GM04503 (cell line): ENCODE measurements around the gene RBMX.
"Not testable (repeated sequence)": the region's sequence is repeated elsewhere in the genome, so short reads cannot be mapped to it uniquely, and the experiment has no call there.

ENCODE experiments used
- DNase-seq: peaks from one replicate; pipeline ENCODE4 v3.0.0-alpha.2; 2012; ENCODE audit warnings: low read depth

The RBMX gene

DNA sequence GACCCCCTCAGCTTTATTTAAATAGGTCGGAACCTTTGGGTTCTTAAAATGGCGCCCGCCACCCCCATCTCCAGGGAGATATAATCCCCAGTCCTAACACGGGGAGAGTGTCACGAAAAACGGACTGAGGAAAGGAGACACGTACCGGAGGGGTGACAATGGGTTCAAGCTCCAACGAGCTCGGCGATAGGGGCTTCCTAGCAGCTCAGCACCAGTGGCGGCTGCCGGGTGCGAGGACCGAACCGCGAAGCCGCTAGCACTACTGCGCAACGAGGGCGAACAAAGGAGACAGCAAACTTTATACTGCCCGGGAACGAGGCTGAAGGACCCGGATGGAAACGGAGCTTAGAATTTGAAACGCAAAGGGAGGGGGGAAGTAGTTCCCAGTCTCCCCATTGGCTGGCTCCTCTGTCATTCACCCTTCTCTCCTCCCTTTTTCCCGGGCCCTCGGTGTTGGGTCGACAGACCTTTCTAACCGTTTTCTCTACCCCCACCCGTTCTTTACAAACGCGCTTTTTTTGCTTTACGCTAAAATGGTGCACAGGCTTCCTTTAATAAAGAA lies at the start of gene RBMX:
RBMX (minus strand) TSS at position 274 of the 562 bp plus-strand sequence. CDS start 1,298 bp downstream, outside the sequence.
- DNase-seq = peak; percentile 61

DNA sequence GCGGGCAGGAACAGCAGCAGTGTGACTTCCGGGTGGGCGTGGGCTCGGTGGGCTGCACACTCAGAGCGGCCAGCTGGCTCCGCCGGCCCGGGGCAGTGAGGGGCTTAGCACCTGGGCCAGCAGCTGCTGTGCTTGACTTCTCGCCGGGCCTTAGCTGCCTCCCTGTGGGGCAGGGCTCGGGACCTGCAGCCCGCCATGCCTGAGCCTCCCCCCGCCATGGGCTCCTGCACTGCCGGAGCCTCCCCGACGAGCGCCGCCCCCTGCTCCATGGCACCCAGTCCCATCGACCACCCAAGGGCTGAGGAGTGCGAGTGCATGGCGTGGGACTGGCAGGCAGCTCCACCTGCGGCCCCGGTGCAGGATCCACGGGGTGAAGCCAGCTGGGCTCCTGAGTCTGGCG lies 40.9 kb upstream of the RBMX start:
- not testable (repeated sequence) for DNase-seq

DNA sequence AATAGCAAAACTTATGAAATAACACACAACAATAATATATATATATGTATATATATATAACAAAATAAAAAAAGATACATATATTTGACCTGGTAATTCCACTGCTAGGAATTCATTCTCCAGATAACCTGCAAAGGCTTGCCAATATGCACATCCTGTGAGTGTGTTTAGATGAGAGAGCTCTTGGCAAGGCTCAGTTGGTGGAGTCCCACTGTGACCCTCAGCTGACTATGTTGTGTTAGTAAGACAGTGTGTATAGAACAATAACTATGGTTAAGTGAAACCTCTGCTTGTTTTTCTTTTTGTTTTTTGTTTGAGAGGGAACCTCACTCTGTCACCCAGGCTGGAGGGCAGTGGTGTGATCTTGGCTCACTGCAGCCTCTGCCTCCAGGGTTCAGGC lies 39.5 kb upstream of the RBMX start:
- DNase-seq = no peak

DNA sequence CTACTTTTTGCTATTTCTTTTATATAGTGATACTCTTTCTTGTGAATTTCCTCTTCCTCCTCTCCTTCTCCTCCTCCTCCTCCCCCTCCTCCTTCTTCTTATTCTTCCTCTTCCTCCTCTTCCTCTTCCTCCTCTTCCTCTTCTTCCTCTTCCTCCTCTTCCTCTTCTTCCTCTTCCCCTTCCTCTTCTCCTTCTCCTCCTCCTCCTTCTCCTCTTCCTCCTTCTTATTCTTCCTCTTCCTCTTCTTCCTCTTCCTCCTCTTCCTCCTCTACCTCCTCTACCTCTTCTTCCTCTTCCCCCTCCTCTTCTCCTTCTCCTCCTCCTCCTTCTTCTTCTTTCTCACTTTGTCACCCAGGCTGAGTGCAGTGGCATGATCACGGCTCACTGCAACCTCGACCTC lies 36.3 kb upstream of the RBMX start:
- no peak for DNase-seq

DNA sequence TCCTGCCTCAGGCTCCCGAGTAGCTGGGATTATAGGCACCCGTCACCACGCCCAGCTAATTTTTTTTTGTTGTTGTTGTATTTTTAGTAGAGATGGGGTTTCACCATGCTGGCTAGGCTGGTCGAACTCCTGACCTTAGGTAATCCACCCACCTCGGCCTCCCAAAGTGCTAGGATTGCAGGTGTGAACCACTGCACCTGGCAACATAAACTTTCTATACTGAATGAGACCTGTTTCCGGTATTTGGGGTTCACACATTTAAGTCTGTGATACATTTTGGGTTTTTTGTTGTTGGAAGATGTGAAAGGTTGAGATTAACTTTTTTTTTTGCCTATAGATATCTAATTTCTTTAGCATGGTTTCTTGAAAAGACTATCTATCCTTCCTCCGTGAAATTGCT lies 31.1 kb upstream of the RBMX start:
- not testable (repeated sequence) for DNase-seq

DNA sequence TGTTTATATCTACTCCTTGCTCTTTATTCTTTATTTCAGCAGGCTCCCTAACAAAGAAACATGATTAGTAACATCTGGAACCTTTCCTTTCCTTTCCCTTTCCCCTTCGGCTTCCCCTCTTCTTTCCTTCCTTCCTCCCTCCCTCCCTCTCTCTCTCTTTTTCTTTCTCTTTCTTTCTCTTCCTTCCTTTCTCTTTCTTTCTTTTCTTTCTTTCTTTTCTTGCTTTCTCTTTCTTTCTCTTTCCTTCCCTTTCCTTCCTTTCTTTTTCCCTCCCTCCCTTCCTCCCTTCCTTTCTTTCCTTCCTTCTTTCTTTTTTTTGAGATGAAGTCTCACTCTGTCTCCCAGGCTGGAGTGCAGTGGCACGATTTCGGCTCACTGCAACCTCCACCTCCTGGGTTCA lies 30.7 kb upstream of the RBMX start:
- no peak for DNase-seq

DNA sequence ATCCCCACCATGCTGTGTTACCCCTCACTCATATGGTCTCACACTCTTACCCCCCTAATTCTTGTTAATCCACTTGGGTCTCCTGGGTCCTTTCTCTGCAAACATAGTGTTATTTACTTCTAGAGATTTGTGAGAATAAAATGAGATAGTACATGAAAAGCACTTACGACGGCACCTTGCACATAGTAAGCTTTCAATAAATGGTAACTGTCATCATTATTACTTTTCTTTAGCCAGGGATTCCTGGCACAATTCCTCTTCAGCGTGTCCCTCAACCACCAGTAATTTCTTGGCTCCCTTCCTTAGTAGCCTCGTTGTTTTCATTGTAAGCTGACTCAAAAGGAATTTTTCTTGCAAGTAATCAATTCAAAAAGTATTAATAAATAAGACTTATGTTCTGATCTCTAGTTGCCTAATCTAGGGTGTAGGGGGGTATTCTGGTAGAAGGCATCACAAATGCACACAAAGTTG lies 30.1 kb upstream of the RBMX start:
- DNase-seq = no peak

DNA sequence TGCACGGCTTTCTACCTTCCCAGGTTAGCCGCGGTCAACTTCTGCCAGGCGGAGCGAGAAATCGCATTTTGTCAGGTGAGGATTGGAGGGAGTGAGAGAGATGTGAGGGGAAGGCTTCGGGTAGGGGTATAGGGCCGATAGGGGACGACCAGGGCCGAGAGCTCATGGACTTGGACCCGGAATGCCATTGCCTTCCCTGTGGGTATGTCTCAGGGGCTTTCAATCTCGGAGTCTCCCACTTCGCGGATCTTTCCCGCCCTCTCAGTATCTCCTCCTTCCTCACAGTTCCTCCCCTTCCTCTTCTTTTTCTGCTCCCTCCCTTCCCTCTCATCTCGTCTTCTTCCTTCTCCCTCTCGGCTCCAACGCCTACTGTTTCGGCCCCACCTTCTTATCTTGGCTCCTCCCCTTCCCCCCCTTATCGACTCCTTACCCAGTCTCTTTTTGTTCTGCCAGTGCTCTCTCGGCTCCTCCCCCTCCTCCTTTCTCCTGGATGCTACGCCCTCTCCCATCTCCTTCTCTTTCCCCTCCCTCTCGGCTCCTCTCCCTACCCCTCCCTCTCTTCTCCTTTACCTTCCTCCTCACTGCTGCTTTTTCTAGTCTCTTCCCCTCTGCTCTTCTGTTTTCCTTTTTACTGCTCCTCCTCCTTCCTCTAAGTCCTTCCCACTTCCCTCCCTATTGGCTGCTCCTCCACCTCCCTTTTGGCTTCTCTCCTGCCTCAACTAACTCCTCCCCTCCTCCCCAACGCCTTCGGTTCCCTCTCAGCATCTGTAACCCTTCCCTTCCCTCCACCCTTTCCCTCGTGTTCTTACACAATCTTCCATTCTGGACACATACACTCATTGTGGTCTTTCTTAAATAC lies 29.4 kb upstream of the RBMX start:
- DNase-seq = peak; percentile 64

DNA sequence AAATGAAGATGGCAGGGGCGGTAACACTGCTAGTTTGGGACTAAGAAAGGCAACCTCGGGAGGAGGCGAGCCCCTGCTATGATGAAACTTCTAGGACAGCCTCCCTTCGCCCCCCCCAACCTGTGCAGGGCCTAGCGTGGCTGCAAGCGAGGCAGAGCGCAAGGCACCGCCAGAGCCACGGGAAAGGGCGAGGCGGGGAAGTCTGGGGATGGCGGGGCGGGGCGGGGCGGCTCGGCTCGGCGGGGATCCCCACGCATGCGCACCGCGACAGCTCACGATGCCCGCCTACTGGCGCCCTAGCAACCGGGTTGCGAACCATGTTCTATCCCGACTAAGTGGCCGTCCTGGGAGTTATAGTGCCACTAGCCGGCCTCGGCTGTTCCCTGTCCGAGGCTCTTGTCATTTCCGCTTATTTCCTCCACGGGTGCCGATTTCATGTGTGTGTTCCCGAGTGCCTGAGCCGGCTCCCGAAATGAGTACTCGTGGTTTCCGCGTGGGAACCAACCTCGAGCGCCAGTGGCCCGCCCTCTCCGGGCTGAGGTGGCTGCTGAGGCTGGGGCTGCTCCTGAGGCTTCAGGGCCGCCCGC lies 28.7 kb upstream of the RBMX start:
- DNase-seq = peak; percentile 36

DNA sequence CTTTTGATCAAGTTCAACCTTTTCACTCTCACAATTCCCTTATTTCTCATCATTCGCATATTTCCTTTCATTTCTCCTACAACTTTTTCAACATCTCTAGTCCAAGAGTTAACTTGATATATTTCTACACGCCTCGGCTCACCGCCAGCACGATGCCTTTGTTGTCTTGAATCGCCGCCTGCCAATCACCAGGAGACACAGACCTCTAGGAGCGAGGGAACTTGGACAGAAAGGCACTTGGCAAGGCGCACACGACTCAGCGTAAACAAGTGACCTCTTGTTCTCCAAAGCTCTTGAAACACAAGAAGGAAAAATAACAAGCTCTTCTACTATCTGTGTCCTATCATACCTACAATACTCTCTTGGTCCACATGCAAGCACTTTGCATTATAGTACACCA lies 27.1 kb upstream of the RBMX start:
- DNase-seq = no peak

DNA sequence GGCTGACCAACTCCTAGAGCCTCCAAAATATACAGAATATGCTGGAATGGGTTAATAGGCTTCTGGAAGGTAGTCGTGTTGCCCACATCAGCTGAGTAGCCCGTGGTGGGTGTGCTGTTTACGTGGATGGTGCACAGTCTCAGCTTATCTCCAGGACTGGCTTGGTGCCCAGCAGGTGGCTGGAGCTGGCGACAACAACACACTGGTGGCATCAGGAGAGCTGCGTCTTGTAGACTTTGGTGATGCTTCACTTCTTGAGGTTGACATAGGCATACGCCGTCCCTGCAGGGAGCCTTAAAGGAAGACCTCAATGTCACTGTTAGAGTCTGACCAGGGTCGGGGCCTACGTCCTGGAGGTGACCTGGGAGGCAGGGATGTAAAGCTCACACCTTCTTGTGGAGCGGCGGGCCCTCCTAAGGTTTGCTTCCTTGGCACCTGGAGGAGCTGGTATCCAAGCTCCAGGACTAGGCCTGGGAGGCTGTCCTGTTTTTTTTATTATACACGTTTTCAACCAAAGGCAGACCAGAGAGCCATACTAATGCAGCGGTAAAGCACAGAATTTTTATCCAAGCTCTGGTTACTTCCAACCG lies 26.5 kb upstream of the RBMX start:
- no peak for DNase-seq

DNA sequence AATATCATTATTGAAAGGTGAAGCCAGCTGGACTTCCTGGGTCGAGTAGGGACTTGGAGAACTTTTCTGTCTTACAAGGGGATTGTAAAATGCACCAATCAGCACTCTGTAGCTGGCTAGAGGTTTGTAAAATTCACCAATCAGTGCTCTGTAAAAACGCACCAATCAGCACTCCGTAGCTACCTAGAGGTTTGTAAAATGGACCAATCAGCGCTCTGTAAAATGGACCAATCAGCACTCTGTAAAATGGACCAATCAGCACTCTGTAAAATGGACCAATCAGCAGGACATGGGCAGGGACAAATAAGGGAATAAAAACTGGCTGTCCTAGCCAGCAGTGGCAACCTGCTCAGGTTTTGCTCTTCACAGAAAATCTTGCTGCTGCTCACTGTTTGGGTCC lies 23.5 kb upstream of the RBMX start:
- not testable (repeated sequence) for DNase-seq

DNA sequence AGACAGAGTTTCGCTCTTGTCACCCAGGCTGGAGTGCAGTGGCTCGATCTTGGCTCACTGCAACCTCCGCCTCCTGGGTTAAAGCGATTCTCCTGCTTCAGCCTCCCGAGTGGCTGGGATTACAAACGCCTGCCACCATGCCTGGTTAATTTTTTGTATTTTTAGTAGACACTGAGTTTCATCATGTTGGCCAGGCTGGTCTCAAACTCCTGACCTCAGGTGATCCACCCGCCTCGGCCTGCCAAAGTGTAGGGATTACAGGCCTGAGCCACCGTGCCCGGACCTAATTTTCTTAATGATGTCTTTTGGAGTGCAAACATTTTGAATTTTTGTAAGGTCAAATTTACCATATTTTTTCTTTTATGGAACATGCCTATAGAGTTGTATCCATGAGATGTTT lies 19.5 kb upstream of the RBMX start:
- not testable (repeated sequence) for DNase-seq

DNA sequence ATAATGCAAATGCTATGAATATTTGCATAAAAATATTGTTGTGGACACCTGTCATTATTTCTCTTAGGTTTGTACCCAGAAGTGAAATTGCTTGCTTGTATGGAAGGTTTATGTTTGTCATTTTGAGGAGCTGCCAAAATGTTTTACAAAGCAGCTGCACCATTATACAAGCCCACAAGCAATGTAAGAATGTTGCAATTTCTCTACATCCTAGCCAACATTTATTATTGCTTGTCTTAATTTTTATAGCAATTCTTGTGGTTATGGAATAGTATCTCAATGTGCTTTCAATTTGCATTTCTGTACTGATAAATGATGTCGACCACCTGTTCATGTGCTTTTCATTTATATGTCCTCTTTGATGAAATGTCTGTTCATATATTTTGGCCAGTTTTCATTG lies 18.7 kb upstream of the RBMX start:
- DNase-seq = no peak

DNA sequence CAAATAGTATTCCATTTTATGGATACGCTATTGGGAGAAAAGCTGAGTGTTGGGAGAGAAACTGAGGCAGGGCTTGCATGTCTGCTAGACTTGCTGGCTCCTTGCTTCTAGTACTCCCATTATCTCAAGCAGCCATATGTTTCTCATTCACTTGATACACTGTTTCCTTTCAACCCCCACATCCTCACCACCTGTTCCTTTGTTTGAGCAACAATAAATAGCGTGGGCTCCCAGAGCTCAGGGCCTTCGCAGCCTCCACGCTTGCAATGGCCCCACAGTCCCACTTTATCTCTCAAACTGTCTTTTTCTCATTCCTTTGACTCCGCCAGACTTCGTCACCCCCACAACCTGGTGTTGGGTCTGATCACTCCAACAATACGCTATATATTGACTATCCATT lies 18.2 kb upstream of the RBMX start:
- not testable (repeated sequence) for DNase-seq

DNA sequence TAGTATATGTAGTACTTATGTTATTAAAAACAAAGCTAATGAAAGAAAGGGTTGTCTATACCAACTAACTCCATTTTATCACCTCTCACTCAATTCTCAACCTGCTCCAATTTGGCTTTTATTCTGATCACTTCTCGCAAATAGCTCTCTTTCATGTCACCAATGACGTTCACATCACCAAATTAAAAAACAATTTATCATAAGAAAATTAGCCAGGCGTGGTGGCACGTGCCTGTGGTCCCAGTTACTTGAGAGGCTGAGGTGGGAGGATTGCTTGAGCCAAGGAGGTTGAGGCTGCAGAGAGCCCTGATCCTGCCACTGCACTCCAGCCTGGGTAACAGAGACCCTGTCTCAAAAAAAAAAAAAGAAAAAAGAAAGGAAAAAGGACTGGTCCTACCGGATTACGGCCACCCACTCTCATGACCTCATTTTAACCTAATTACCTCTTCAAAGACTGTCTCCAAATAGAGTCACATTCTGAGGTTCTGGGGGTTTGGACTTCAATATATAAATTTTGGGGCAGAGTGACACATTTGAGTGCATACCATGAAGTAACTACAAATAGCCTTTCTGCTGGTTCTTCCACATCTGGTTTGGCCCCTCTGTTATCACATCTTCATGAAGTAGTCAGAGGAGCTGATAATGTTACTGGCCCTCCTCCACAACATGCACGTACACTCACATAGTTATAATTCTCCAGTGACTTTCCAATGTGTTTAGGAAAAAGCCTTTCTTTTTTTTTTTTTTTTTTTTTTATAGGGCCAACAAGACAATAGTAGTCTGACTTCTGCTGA lies 15.8 kb upstream of the RBMX start:
- no peak for DNase-seq

DNA sequence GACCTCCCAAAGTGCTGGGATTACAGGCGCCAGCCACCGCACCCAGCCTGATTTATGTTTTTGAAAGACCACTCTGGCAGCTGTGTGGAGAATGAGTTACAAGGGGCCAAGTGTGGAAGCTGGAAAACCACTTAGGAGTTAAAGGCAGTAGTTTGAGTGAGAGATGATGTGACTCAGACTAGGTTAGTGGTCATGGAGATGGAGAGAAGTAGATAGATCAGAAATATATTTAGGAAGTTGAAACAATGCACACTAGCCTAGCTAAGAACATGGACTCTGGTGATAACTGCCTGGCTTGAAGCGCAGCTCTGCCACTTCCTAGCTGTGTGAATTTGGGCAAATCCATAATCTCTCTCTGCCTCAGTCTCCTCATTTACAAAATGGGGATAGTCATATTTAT lies 11.9 kb upstream of the RBMX start:
- DNase-seq = no peak

DNA sequence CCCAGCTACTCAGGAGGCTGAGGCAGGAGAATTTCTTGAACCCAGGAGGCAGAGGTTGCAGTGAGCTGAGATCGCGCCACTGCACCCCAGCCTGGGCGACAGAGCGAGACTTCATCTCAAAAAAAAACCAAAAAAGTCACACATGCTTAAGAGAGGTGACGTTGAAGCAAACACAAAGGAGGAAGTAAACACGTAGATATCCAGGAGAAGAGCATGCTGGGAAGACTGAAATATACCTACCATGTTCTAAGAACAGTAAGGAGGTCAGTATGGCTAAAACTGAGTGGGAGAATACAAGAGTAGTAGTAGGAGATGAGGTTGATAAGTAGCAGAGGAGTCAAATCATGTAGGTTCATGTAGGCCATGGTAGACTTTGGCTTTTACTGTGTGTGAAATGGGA lies 10.1 kb upstream of the RBMX start:
- not testable (repeated sequence) for DNase-seq

DNA sequence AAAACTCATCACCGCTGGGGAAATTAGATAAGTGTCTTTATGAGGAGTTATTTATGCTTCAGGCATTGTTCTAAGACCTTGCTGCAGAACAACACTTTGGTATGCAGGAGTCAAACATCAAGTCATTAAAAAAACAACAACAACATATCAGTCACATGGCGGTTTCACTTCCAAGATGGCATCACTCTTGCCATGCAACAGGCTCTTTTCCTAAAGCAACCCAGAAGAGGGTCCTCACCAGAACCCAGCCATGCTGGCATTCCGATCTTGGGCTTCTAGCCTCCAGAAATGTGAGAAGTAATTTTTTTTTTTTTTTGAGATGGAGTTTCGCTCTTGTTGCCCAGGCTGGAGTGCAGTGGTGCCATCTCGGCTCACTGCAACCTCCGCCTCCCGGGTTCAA lies 8.7 kb upstream of the RBMX start:
- no peak for DNase-seq

DNA sequence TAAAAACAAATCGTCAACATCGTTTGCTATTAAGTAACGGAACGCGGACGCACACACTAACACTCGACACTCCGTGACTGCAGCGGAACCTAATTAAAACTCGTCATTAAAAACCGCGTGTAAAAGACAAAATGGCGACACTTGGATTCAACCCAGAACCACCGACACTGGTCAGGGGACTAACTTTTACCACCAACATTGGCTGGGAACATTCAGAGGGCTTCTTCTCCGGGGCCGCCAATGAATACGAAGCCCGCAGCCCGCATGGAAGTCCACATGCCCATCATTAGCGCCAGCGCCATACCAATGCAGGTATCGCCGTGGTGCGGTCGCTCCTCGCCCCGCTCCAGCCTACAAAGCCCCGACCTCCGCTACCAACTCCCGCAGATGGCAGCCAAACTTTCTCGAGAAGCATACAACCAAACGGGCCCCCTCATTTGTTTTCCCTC lies 498 bp downstream of the RBMX start:
- DNase-seq = no peak

DNA sequence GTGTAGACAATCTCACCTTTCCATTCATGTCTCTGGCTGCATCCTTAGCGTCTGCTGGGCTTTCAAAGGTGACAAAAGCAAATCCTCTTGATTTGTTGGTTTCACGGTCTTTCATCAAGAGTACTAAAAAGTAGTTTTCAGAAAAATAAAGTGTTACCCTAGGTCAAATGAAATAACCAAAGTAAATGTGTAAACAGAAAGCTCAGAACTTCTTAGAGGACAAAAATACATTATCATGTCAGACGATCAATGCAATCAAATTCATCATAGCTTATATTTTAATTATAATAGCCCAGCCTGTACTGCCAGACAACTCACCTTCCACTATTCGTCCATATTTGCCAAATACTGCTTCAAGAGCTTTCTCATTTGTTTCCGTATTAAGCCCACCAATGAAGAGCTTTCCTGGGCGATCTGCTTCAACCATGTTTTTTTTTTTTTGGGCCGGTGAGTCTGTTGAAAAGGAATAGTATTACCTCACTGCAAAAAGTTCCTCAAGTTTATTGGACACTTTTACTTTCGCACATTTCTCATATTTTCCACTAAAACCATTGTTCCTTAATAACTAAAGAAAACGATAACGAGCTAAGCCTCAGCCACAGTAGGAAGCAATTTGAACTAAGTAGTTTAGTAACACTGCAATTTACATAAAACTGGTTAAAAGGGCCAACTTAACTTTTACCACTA lies 1.4 kb downstream of the RBMX start:
- DNase-seq = no peak
